H9 (cell line): ENCODE results near the gene HS3ST4. TPM values are rescaled to one million over a fixed set of nuclear protein-coding genes. Genes with fewer than 3 reads are reported as not detected.

Source experiments
- DNase-seq: peaks from one replicate; pipeline ENCODE4 v3.0.0-alpha.2; 2017
- H2AFZ ChIP-seq: one replicate; pipeline ENCODE4 v1.6.1; 2013; ENCODE audit warnings: mild to moderate bottlenecking, low read length, control low read depth, moderate library complexity
- H2AK5ac ChIP-seq: 2 replicates; pipeline ENCODE4 v1.6.1; 2013; ENCODE audit warnings: low read length, control low read depth, mixed read lengths; ENCODE audit not compliant: insufficient read length
- H2BK120ac ChIP-seq: one replicate; pipeline ENCODE4 v1.6.1; 2013; ENCODE audit warnings: low read depth, mild to moderate bottlenecking, low read length, control low read depth, inconsistent platforms; ENCODE audit not compliant: poor library complexity, severe bottlenecking
- H2BK12ac ChIP-seq: 2 replicates; pipeline ENCODE4 v1.6.1; 2013; ENCODE audit warnings: low read length, control low read depth, mixed read lengths, low read depth; ENCODE audit not compliant: insufficient read length
- H2BK15ac ChIP-seq: 2 replicates; pipeline ENCODE4 v1.6.1; 2013; ENCODE audit warnings: low read depth, low read length, control low read depth
- H2BK20ac ChIP-seq: one replicate; pipeline ENCODE4 v1.6.1; 2013; ENCODE audit warnings: low read depth, mild to moderate bottlenecking, low read length, control low read depth, inconsistent platforms; ENCODE audit not compliant: poor library complexity, severe bottlenecking
- H2BK5ac ChIP-seq: 2 replicates; pipeline ENCODE4 v1.6.1; 2013; ENCODE audit warnings: low read length, control low read depth, mixed read lengths; ENCODE audit not compliant: insufficient read length
- H3K14ac ChIP-seq: 2 replicates; pipeline ENCODE4 v1.6.1; 2013; ENCODE audit warnings: low read length, control low read depth; ENCODE audit not compliant: insufficient read depth
- H3K18ac ChIP-seq: 2 replicates; pipeline ENCODE4 v1.6.1; 2013; ENCODE audit warnings: low read depth, mild to moderate bottlenecking, mixed read lengths, low read length, control low read depth; ENCODE audit not compliant: insufficient read length
- H3K23ac ChIP-seq: 2 replicates; pipeline ENCODE4 v1.6.1; 2013; ENCODE audit warnings: low read length, control low read depth, mixed read lengths, low read depth; ENCODE audit not compliant: insufficient read length
- H3K23me2 ChIP-seq: 2 replicates; pipeline ENCODE4 v1.6.1; 2013; ENCODE audit warnings: low read depth, mild to moderate bottlenecking, mixed read lengths, low read length, control low read depth; ENCODE audit not compliant: insufficient read length, poor library complexity, severe bottlenecking
- H3K27ac ChIP-seq: 2 replicates; pipeline ENCODE4 v1.5.1; 2013; ENCODE audit warnings: low read length, control low read depth, mixed read lengths, low read depth; ENCODE audit not compliant: insufficient read length
- H3K27me3 ChIP-seq: 2 replicates; pipeline ENCODE4 v1.6.1; 2013; ENCODE audit warnings: low read length, control low read depth, inconsistent platforms; ENCODE audit not compliant: insufficient read depth
- H3K4ac ChIP-seq: 2 replicates; pipeline ENCODE4 v1.6.1; 2013; ENCODE audit warnings: low read depth, mild to moderate bottlenecking, control low read depth, inconsistent platforms, low read length, moderate library complexity
- H3K4me1 ChIP-seq: 2 replicates; pipeline ENCODE4 v1.6.1; 2013; ENCODE audit warnings: low read length, control low read depth, inconsistent platforms; ENCODE audit not compliant: insufficient read depth
- H3K4me2 ChIP-seq: 2 replicates; pipeline ENCODE4 v1.6.1; 2013; ENCODE audit warnings: low read length, control low read depth, mixed read lengths; ENCODE audit not compliant: insufficient read length, insufficient read depth
- H3K56ac ChIP-seq: 2 replicates; pipeline ENCODE4 v1.6.1; 2013; ENCODE audit warnings: low read depth, mild to moderate bottlenecking, mixed read lengths, low read length, control low read depth; ENCODE audit not compliant: insufficient read length
- H3K79me1 ChIP-seq: 2 replicates; pipeline ENCODE4 v1.6.1; 2013; ENCODE audit warnings: low read depth, mild to moderate bottlenecking, moderate library complexity, low read length, control low read depth, inconsistent platforms; ENCODE audit not compliant: insufficient read depth, poor library complexity, severe bottlenecking
- H3K79me2 ChIP-seq: 2 replicates; pipeline ENCODE4 v1.6.1; 2013; ENCODE audit warnings: low read length, control low read depth, inconsistent platforms; ENCODE audit not compliant: insufficient read depth
- H3K9ac ChIP-seq: 2 replicates; pipeline ENCODE4 v1.6.1; 2013; ENCODE audit warnings: low read length, control low read depth, mixed read lengths; ENCODE audit not compliant: insufficient read length; ENCODE audit errors: extremely low read depth
- H3K9me3 ChIP-seq: one replicate; pipeline ENCODE4 v1.6.1; 2013; ENCODE audit warnings: low read depth, low read length, inconsistent platforms; ENCODE audit not compliant: control insufficient read depth
- H3T11ph ChIP-seq: one replicate; pipeline ENCODE4 v1.6.1; 2013; ENCODE audit warnings: mild to moderate bottlenecking, low read length, control low read depth, inconsistent platforms
- H4K20me1 ChIP-seq: one replicate; pipeline ENCODE4 v1.6.1; 2013; ENCODE audit not compliant: control insufficient read depth, insufficient read length, insufficient read depth
- H4K5ac ChIP-seq: 2 replicates; pipeline ENCODE4 v1.6.1; 2013; ENCODE audit warnings: low read depth, mild to moderate bottlenecking, mixed read lengths, low read length, control low read depth; ENCODE audit not compliant: insufficient read length
- H4K8ac ChIP-seq: replicated peaks from 2 replicates; pipeline ENCODE4 v1.6.1; 2013; ENCODE audit warnings: low read length, control low read depth, mixed read lengths, low read depth; ENCODE audit not compliant: insufficient read length
- H4K91ac ChIP-seq: 2 replicates; pipeline ENCODE4 v1.6.1; 2013; ENCODE audit warnings: low read depth, mild to moderate bottlenecking, moderate library complexity, mixed read lengths, low read length, control low read depth; ENCODE audit not compliant: insufficient read length
- H3K27ac Mint-ChIP-seq, 3 experiments: 2 replicates in 2 of 3; 3 replicates in 1 of 3; pipeline ENCODE4 v1.8.0; 2020 to 2021; ENCODE audit warnings: mixed read lengths in 3 of 3, mild to moderate bottlenecking in 1 of 3, moderate library complexity in 1 of 3
- H3K27me3 Mint-ChIP-seq: 2 replicates; pipeline ENCODE4 v1.8.0; 2021; ENCODE audit warnings: low read depth, mild to moderate bottlenecking, moderate library complexity, mixed read lengths
- H3K36me3 Mint-ChIP-seq, 3 experiments: 2 replicates in 2 of 3; 3 replicates in 1 of 3; pipeline ENCODE4 v1.8.0; 2020 to 2021; ENCODE audit warnings: low read depth in 3 of 3, mixed read lengths in 3 of 3; ENCODE audit not compliant: insufficient read depth in 1 of 3
- H3K4me1 Mint-ChIP-seq, 2 experiments: 2 replicates each; pipeline ENCODE4 v1.8.0; 2020; ENCODE audit warnings: mixed read lengths in 2 of 2
- H3K4me3 Mint-ChIP-seq, 2 experiments: 2 replicates in 1 of 2; 3 replicates in 1 of 2; pipeline ENCODE4 v1.8.0; 2020 to 2021; ENCODE audit warnings: mild to moderate bottlenecking in 2 of 2, mixed read lengths in 2 of 2, moderate library complexity in 1 of 2
- H3K9me3 Mint-ChIP-seq, 2 experiments: 2 replicates in 1 of 2; 3 replicates in 1 of 2; pipeline ENCODE4 v1.8.0; 2020; ENCODE audit warnings: mild to moderate bottlenecking in 2 of 2, mixed read lengths in 2 of 2, moderate library complexity in 1 of 2
- WGBS: extraction: QIAGEN DNeasy Blood & Tissue Kit; methylation state at CpG from one replicate; pipeline ENCODE4 v1.1.7; 2013; ENCODE audit warnings: missing lambda C conversion rate, low lambda C conversion rate, mixed read lengths; ENCODE audit not compliant: insufficient read length; ENCODE audit errors: extremely low coverage; 5-methylcytosine and 5-hydroxymethylcytosine counted together
- total RNA-seq: library from RNA; stranded (reverse); gene quantifications from 2 replicates; pipeline ENCODE4 v1.2.1, GENCODE V29; 2021
- TF ChIP-seq, protein P1 (sequence below): fragments of 200-600 bp; sonication (generic); conservative IDR thresholded peaks from 3 replicates; pipeline ENCODE4 v1.8.0; 2021; ENCODE audit warnings: antibody characterized with exemption, mild to moderate bottlenecking

Gene HS3ST4
- total RNA-seq, 1 experiment from 2014 or later, result 1.7 TPM

DNA sequence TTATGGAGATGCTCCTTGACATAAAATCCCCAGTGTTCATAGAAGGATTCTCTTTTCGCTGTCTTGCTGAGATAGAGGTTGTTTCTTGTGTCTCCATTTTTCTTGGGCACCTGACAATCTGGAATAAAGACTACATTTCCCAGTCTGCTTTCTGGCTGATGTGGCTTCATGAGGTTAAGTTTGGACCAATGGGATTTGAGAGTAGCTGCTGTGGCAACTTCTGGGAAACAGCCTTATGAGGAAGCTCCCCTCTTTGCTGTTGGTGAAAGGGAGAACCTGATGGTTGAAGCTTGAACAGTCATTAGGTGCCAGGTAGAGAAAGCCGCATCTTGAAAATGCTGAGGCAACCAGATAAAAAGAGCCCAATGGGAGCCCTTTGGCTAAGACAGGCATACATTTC, 24.4 kb downstream of the HS3ST4 start:
- Mint-ChIP-seq H3K4me3 (no peak overlapping the region), H3K36me3 (no peaks in the 10 kb centered on the region), H3K27ac (no peak overlapping the region), H3K27me3 (no peaks in the 10 kb centered on the region), H3K9me3 (no peaks in the 10 kb centered on the region), H3K4me1 (peaks cover 6 to 11% of the 10 kb centered on the region in 2 experiments; a peak in 3 of 4 replicates)
- Histone ChIP-seq H3K4ac (no peak overlapping the region), H3K79me1 (no peaks in the 10 kb centered on the region), H2BK120ac (no peak overlapping the region), H3K14ac (no peak overlapping the region), H3K23ac (no peak overlapping the region), H3K27ac (no peak overlapping the region), H3K56ac (no peak overlapping the region), H3K9me3 (no peaks in the 10 kb centered on the region), H4K8ac (no peak overlapping the region), H4K5ac (no peak overlapping the region), H2BK20ac (no peak overlapping the region), H3K79me2 (no peaks in the 10 kb centered on the region), H3K4me1 (peaks cover 2% of the 10 kb centered on the region; the same call in 1 of the 2 replicates), H2BK12ac (no peak overlapping the region), H3K18ac (no peak overlapping the region), H2AK5ac (no peak overlapping the region), H3K9ac (no peak overlapping the region), H4K91ac (no peak overlapping the region), H4K20me1 (no peaks in the 10 kb centered on the region), H3K4me2 (no peak overlapping the region), H2AFZ (no peak overlapping the region), H2BK15ac (no peak overlapping the region), H2BK5ac (no peak overlapping the region), H3K27me3 (no peaks in the 10 kb centered on the region), H3T11ph (no peak overlapping the region), H3K23me2 (no peaks in the 10 kb centered on the region)
- no CpG with 5 or more reads among the region's 2 CpGs for whole genome bisulfite sequencing
- peak; percentile 48 for DNase-seq
- TF ChIP-seq, protein P1, sequence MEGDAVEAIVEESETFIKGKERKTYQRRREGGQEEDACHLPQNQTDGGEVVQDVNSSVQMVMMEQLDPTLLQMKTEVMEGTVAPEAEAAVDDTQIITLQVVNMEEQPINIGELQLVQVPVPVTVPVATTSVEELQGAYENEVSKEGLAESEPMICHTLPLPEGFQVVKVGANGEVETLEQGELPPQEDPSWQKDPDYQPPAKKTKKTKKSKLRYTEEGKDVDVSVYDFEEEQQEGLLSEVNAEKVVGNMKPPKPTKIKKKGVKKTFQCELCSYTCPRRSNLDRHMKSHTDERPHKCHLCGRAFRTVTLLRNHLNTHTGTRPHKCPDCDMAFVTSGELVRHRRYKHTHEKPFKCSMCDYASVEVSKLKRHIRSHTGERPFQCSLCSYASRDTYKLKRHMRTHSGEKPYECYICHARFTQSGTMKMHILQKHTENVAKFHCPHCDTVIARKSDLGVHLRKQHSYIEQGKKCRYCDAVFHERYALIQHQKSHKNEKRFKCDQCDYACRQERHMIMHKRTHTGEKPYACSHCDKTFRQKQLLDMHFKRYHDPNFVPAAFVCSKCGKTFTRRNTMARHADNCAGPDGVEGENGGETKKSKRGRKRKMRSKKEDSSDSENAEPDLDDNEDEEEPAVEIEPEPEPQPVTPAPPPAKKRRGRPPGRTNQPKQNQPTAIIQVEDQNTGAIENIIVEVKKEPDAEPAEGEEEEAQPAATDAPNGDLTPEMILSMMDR, result no peak
